WTC11 (cell line): ENCODE data around the gene ZNF500. TPM values are rescaled to one million over a fixed set of nuclear protein-coding genes. Genes with fewer than 3 reads are reported as not detected.
A peak's percentile ranks its signal among the peaks of the same experiment; 100 is the strongest.

Experiments used
- ATAC-seq: fragments of 200-7000 bp; cut with Tn5 transposase; 2 replicates; pipeline ENCODE4 v1.10.0; 2021; ENCODE audit warnings: mild to moderate bottlenecking, moderate library complexity
- CTCF ChIA-PET: fragments of 300-600 bp; sonication (Branson Sonifier 250); formaldehyde crosslinking; loops from one replicate; lab custom pipeline; 2021; ENCODE audit warnings: antibody characterized with exemption; lab: Charles Lee
- POLR2A ChIA-PET: fragments of 350-600 bp; sonication (Branson Sonifier 250); formaldehyde crosslinking; loops from one replicate; lab custom pipeline; 2021; ENCODE audit warnings: antibody characterized with exemption; lab: Charles Lee
- DNase-seq: peaks from one replicate; pipeline ENCODE4 v3.0.0; 2021; ENCODE audit warnings: low spot score
- H3K27ac Mint-ChIP-seq: 2 replicates; pipeline ENCODE4 v1.8.0; 2021; ENCODE audit warnings: mixed read lengths
- H3K27me3 Mint-ChIP-seq: 2 replicates; pipeline ENCODE4 v1.8.0; 2021; ENCODE audit warnings: low read depth, mild to moderate bottlenecking, moderate library complexity, mixed read lengths
- H3K36me3 Mint-ChIP-seq: 2 replicates; pipeline ENCODE4 v1.8.0; 2021; ENCODE audit warnings: mixed read lengths
- H3K4me1 Mint-ChIP-seq: 2 replicates; pipeline ENCODE4 v1.8.0; 2022; ENCODE audit warnings: mixed read lengths
- H3K4me3 Mint-ChIP-seq: 2 replicates; pipeline ENCODE4 v1.8.0; 2021; ENCODE audit warnings: mild to moderate bottlenecking, moderate library complexity, mixed read lengths
- H3K9me3 Mint-ChIP-seq: 2 replicates; pipeline ENCODE4 v1.8.0; 2021; ENCODE audit warnings: mixed read lengths
- AR ChIP-seq: fragments of 250-450 bp; sonication (Bioruptor Pico); IDR thresholded peaks from 2 replicates; pipeline ENCODE4 v1.9.0; 2021; ENCODE audit warnings: mild to moderate bottlenecking
- ATF1 ChIP-seq: sonication (generic); formaldehyde crosslinking; IDR thresholded peaks from 2 replicates; pipeline ENCODE4 v1.8.1; 2023; ENCODE audit warnings: mild to moderate bottlenecking, moderate library complexity, missing genetic modification reagents
- ATF3 ChIP-seq: sonication (generic); formaldehyde crosslinking; conservative IDR thresholded peaks from 2 replicates; pipeline ENCODE4 v1.8.1; 2022; ENCODE audit warnings: mild to moderate bottlenecking, missing genetic modification reagents
- CBFB ChIP-seq: sonication (generic); formaldehyde crosslinking; IDR thresholded peaks from 2 replicates; pipeline ENCODE4 v1.8.1; 2022; ENCODE audit warnings: mild to moderate bottlenecking, low read depth, missing genetic modification reagents
- CREB1 ChIP-seq: sonication (generic); formaldehyde crosslinking; IDR thresholded peaks from 2 replicates; pipeline ENCODE4 v1.8.0; 2023; ENCODE audit warnings: mild to moderate bottlenecking, missing genetic modification reagents
- E2F4 ChIP-seq: sonication (generic); formaldehyde crosslinking; IDR thresholded peaks from 2 replicates; pipeline ENCODE4 v1.8.1; 2022; ENCODE audit warnings: low read depth, mild to moderate bottlenecking, moderate library complexity, missing genetic modification reagents, borderline replicate concordance
- GABPB1 ChIP-seq: sonication (generic); formaldehyde crosslinking; IDR thresholded peaks from 2 replicates; pipeline ENCODE4 v1.8.1; 2023; ENCODE audit warnings: mild to moderate bottlenecking, missing genetic modification reagents
- IRF2 ChIP-seq: sonication (generic); formaldehyde crosslinking; IDR thresholded peaks from 2 replicates; pipeline ENCODE4 v1.8.0; 2022; ENCODE audit warnings: low read depth, missing genetic modification reagents, borderline replicate concordance
- MAX ChIP-seq: sonication (generic); formaldehyde crosslinking; IDR thresholded peaks from 2 replicates; pipeline ENCODE4 v1.8.0; 2022; ENCODE audit warnings: mild to moderate bottlenecking, missing genetic modification reagents
- MXD4 ChIP-seq: fragments of 250-450 bp; sonication (Bioruptor Pico); IDR thresholded peaks from 2 replicates; pipeline ENCODE4 v1.8.0; 2021; ENCODE audit warnings: mild to moderate bottlenecking, moderate library complexity, borderline replicate concordance
- NFYB ChIP-seq: sonication (generic); formaldehyde crosslinking; conservative IDR thresholded peaks from 2 replicates; pipeline ENCODE4 v1.8.0; 2022; ENCODE audit warnings: low read depth, missing genetic modification reagents
- TEAD1 ChIP-seq: sonication (generic); formaldehyde crosslinking; IDR thresholded peaks from 2 replicates; pipeline ENCODE4 v1.8.0; 2022; ENCODE audit warnings: mild to moderate bottlenecking, missing genetic modification reagents
- TEAD4 ChIP-seq: sonication (generic); formaldehyde crosslinking; IDR thresholded peaks from 2 replicates; pipeline ENCODE4 v1.8.0; 2022; ENCODE audit warnings: mild to moderate bottlenecking, missing genetic modification reagents
- TP53 ChIP-seq: sonication (generic); formaldehyde crosslinking; IDR thresholded peaks from 2 replicates; pipeline ENCODE4 v1.8.1; 2023; ENCODE audit warnings: mild to moderate bottlenecking, missing genetic modification reagents
- ZNF121 ChIP-seq: sonication (generic); formaldehyde crosslinking; IDR thresholded peaks from 2 replicates; pipeline ENCODE4 v1.8.0; 2023; ENCODE audit warnings: missing genetic modification reagents
- ZNF281 ChIP-seq: sonication (generic); formaldehyde crosslinking; IDR thresholded peaks from 2 replicates; pipeline ENCODE4 v1.8.0; 2023; ENCODE audit warnings: mild to moderate bottlenecking, missing genetic modification reagents
- ZSCAN18 ChIP-seq: fragments of 250-450 bp; sonication (Bioruptor Pico); IDR thresholded peaks from 2 replicates; pipeline ENCODE4 v2.1.2; 2022; ENCODE audit warnings: mild to moderate bottlenecking, moderate library complexity
- total RNA-seq: library from RNA; stranded (reverse); gene quantifications from 3 replicates; pipeline ENCODE4 v1.2.3, GENCODE V29; 2021

ZNF500 gene
- total RNA-seq, 1 experiment from 2014 or later: 19.9 TPM

GRCh38 chr16:4790261-4790660 is 23.3 kb upstream of the ZNF500 start:
- H3K27ac Mint-ChIP-seq: no peak overlapping the region
- H3K4me1 Mint-ChIP-seq: peaks cover 10% of the 10 kb centered on the region
- DNase-seq: no peak
- no peaks in the 10 kb centered on the region for H3K9me3 Mint-ChIP-seq
- H3K27me3 Mint-ChIP-seq: no peaks in the 10 kb centered on the region; the same call in 1 of the 2 replicates
- ChIA-PET CTCF (no interaction called here), POLR2A (interaction anchor here (0.7 kb wide), 1 partner anchor 23 kb away, joined by 3 read pairs; the partner anchor contains the start of gene ZNF500)
- ATAC-seq: no peak
- no peaks in the 10 kb centered on the region for H3K36me3 Mint-ChIP-seq
- TF ChIP-seq TEAD4 (no peak), MXD4 (CRISPR knock-in tag) (no peak), NFYB (CRISPR knock-in tag) (no peak), ZNF121 (CRISPR knock-in tag) (no peak), ATF3 (CRISPR knock-in tag) (no peak), GABPB1 (peak; percentile 39; the same call in 1 of the 2 replicates), AR (CRISPR knock-in tag) (no peak)
- TF ChIP-seq, all 79 proteins: peak for 1
- no peak overlapping the region for H3K4me3 Mint-ChIP-seq

- ChIA-PET POLR2A (no interaction called here), CTCF (interaction anchor here (0.7 to 1.1 kb wide), 4 partner anchors 20 to 373 kb away, joined by 3 to 6 read pairs (median 4); no protein-coding TSS in a partner anchor)
- Mint-ChIP-seq H3K4me1 (peaks cover 14% of the 10 kb centered on the region), H3K27me3 (no peaks in the 10 kb centered on the region; the same call in 1 of the 2 replicates), H3K9me3 (no peaks in the 10 kb centered on the region), H3K4me3 (no peak overlapping the region), H3K27ac (no peak overlapping the region), H3K36me3 (no peaks in the 10 kb centered on the region)
- DNase-seq (no peak), ATAC-seq (no peak)
- TF ChIP-seq MAX (CRISPR knock-in tag) (no peak), IRF2 (CRISPR knock-in tag) (no peak), TEAD1 (CRISPR knock-in tag) (no peak), ZSCAN18 (no peak), ATF1 (CRISPR knock-in tag) (no peak), CBFB (no peak), CREB1 (no peak), ZNF281 (CRISPR knock-in tag) (no peak), E2F4 (no peak), TP53 (no peak)
These were observed 21.9 kb upstream of the ZNF500 start for GRCh38 chr16:4788910-4789309.
